ENCODE data around the gene SH3PXD2B.

The SH3PXD2B gene

DNA sequence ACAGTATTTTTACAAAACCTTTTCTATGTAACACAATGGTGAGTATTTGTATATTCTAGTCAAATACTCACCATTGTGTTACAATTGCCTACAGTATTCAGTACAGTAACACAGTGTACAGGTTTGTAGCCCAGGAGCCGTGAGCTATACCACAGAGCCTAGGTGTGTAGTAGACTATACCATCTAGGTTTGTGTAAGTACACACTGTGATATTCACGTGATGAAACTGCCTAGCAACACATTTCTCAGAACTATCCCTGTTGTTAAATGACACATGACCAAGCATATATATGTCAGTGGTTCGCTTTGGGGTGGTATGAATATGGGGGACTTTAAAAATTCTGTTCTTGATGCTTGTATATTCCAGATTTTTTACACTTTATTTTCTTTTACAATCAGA lies 21.3 kb downstream of the SH3PXD2B start:
- H3K4me3 ChIP-seq, result no peak overlapping the region
- no peak overlapping the region for H3K9ac ChIP-seq
- no peak for TF ChIP-seq Cebpa-rat (IDR thresholded peaks at IDR 0.05)
- H3K4me2 ChIP-seq, result no peak overlapping the region
- H3K9me3 ChIP-seq, result peaks cover 13% of the 10 kb centered on the region
- peaks cover 4% of the 10 kb centered on the region; the same call in 1 of the 2 replicates for H3K36me3 ChIP-seq
- H4K20me1 ChIP-seq, result peaks cover 28% of the 10 kb centered on the region
- no peaks in the 10 kb centered on the region for H3K27me3 ChIP-seq
- peaks cover 25% of the 10 kb centered on the region for H3K4me1 ChIP-seq
- H3K27ac ChIP-seq, result no peak overlapping the region

DNA sequence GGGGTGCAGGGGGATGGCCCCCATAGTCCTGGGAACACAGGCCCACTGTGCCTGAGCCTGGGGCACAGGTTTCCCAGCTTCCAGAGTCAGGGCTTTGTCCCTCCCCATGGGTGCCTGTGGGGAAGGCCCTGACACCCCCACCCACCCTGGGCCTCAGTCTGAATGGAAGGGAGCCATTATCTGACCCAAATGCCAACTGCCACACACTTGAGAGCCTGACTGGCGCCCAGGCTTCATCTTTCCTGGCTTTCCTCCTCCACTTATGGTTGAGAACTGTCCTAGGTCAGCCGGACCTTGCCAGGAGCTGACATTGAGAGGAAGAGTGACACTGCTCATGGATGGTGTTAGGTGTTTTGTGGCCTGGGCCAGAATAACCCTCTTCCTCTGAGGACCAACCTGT lies 24.0 kb downstream of the SH3PXD2B start:
- H4K20me1 ChIP-seq, result peaks cover 18% of the 10 kb centered on the region
- H3K4me2 ChIP-seq, result peak overlapping the region; percentile 82
- H3K36me3 ChIP-seq, result no peaks in the 10 kb centered on the region
- peaks cover 15% of the 10 kb centered on the region for H3K9me3 ChIP-seq
- no peak overlapping the region for H3K9ac ChIP-seq
- H3K4me1 ChIP-seq, result peaks cover 32% of the 10 kb centered on the region
- no peak overlapping the region for H3K4me3 ChIP-seq
- H3K27me3 ChIP-seq, result no peaks in the 10 kb centered on the region
- no peak overlapping the region for H3K27ac ChIP-seq
- TF ChIP-seq Cebpa-rat (IDR thresholded peaks at IDR 0.05), result no peak

DNA sequence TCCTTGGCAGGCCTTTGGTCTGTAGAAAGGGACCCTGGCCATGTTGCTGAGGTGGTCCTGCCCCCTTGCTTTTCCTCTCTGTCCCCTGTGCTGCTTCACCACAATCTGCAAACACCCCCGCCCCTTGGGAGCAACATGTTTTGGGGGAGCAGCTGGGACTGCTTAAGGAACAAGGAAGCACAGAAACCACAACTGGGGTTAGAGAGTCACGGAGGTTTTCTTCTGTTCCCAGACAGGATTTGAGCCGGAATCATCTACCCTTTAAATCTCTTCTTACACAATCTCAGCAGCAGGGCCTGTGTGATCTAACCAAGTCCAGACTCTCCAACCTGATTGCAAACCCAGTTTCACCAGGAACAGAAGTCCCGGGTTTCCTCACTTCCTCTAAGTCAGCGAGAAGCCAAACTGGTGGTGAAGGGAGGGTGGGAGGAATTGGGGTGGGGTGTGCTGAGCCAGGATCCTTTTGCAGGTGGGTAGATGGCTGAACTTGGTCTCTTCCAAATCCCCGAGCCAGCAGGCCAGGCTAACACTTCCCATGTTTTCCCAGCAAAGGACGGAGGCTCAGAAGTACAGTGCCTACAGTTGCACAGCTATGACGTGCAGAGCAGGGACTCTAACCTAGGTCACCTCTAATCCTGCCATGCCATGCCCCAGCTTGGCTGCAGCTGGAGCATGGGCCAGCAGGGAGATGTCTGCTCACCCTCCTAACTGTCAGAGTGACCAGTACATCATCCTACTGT lies 25.0 kb downstream of the SH3PXD2B start:
- H3K27ac ChIP-seq, result peak overlapping the region; percentile 28; the same call in 1 of the 2 replicates

DNA sequence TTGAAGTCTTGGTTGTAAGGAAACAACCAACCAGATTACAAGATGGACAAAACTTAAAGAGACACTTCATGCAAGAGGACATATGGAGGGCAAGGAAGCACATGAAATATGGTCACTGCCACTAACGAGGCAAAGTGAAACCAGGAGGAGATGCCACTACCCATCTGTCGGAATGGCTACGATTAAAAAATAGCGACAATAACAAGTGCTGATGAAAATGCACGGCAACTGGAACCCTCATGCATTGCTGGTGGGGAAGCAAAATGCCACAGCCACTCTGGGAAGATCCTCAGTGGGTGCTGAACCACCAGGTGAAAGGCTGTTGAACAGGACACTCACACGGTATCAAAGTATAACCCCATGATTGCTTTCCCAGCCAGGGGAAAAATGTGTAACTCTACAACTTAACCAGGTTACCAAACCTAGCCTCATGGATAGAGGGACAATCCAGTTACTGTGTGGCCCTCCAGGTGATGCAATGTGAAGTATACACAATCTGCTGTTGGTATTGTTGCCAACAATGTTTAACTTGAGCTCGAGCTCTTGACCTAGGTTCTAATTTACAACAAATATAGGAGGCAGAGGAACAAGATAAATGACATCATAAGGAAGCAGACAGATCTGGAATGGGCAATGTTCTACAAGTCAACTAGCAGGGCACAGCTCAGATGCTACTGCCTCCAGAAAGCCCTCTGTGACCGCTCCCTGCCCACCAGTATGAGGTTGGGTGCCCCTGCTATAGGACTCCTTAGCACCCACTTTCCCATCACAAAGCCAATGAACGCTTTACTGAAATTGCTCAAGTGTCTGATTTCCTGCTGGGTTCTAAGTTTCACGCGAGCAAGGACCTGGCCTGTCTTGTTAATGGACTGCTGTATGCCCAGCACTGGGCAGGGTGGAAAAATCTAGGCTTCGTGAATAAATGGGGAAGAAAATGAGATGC lies 25.8 kb downstream of the SH3PXD2B start:
- H3K9ac ChIP-seq, result no peak overlapping the region; the same call in 1 of the 2 replicates

More for the DNA sequence above, 25.0 kb downstream of the SH3PXD2B start:
- peaks cover 18% of the 10 kb centered on the region for H4K20me1 ChIP-seq
- no peak for TF ChIP-seq Cebpa-rat (IDR thresholded peaks at IDR 0.05)
- H3K4me2 ChIP-seq, result peak overlapping the region; percentile 82
- no peaks in the 10 kb centered on the region for H3K27me3 ChIP-seq
- H3K4me3 ChIP-seq, result no peak overlapping the region
- H3K36me3 ChIP-seq, result no peaks in the 10 kb centered on the region
- peak overlapping the region; percentile 27; the same call in 1 of the 2 replicates for H3K9ac ChIP-seq
- H3K9me3 ChIP-seq, result peaks cover 15% of the 10 kb centered on the region
- H3K4me1 ChIP-seq, result peaks cover 32% of the 10 kb centered on the region

DNA sequence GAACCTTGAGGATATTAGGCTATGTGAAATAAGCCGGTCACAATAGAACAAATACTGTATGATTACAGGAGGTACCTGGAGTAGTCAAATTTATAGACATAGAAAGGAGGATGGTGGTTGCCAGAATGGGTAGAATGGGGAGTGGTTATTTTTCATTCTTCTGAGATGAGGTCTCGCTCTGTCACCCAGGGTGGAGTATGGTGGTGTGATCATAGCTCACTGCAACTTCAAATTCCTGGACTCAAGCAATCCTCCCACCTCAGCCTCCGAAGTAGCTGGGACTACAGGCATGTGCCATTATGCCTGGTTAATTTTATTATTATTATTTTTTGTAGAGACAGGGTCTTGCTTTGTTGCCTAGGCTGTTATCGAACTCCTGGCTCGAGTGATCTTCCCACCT lies 27.1 kb downstream of the SH3PXD2B start:
- Histone ChIP-seq H3K27ac (no peak overlapping the region), H3K36me3 (no peaks in the 10 kb centered on the region), H3K4me2 (no peak overlapping the region), H3K4me1 (peaks cover 32% of the 10 kb centered on the region), H3K9ac (no peak overlapping the region), H3K27me3 (no peaks in the 10 kb centered on the region), H4K20me1 (peaks cover 18% of the 10 kb centered on the region), H3K9me3 (peaks cover 15% of the 10 kb centered on the region), H3K4me3 (no peak overlapping the region)
- no peak for TF ChIP-seq Cebpa-rat (IDR thresholded peaks at IDR 0.05)

More for the DNA sequence above, 25.8 kb downstream of the SH3PXD2B start:
- H3K4me2 ChIP-seq, result peak overlapping the region; percentile 82
- no peaks in the 10 kb centered on the region for H3K36me3 ChIP-seq
- H3K27me3 ChIP-seq, result no peaks in the 10 kb centered on the region
- H4K20me1 ChIP-seq, result peaks cover 18% of the 10 kb centered on the region
- H3K9me3 ChIP-seq, result peaks cover 15% of the 10 kb centered on the region
- peak overlapping the region; percentile 28; the same call in 1 of the 2 replicates for H3K27ac ChIP-seq
- H3K4me3 ChIP-seq, result no peak overlapping the region
- TF ChIP-seq Cebpa-rat (IDR thresholded peaks at IDR 0.05), result no peak
- H3K4me1 ChIP-seq, result peaks cover 32% of the 10 kb centered on the region

DNA sequence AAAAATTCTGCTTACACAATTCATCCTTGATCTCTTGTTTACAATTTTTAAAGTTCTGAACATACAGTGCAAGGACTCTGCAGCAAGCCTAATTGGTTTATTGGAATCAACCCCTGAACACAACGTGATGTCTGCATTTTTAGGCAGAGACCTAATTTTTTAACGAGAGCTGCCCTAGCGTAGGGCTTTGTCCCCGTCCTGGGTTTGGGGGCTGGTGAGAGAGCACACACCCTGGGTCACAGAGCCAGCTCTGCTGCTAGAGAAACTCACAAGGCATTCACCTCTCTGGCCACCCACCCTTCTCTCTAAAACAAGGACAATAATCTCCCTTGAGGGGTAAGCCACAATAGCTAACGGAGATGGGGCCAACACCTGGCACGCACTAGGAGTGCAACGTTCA lies 28.2 kb downstream of the SH3PXD2B start:
- Histone ChIP-seq H3K4me2 (peak overlapping the region; percentile 4; the same call in 1 of the 2 replicates), H4K20me1 (peaks cover 18% of the 10 kb centered on the region), H3K36me3 (peaks cover 4% of the 10 kb centered on the region; the same call in 1 of the 2 replicates), H3K27ac (no peak overlapping the region), H3K4me1 (peaks cover 32% of the 10 kb centered on the region), H3K9me3 (peaks cover 12% of the 10 kb centered on the region), H3K27me3 (no peaks in the 10 kb centered on the region), H3K4me3 (no peak overlapping the region), H3K9ac (no peak overlapping the region)
- no peak for TF ChIP-seq Cebpa-rat (IDR thresholded peaks at IDR 0.05)

DNA sequence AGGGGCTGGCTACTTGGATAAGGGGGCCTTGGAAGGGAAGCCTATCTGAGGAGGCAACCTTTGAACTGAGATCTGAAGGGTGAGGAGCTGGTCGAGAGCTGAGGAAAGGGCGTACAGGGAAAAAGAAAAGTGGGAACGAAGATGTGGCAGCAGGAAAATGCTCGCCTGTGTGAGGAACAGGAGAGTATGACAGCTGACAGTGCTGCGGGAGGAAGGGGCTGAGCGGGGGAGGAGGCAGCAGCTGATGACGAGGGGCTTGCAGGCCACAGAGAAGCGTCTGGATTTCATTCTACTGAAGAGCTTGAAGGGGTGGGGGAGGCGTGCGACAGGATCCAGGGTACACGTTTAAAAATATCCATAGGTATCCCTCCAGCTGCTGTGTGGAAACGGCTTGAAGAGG lies 28.9 kb downstream of the SH3PXD2B start:
- H3K4me1 ChIP-seq, result peaks cover 28% of the 10 kb centered on the region

DNA sequence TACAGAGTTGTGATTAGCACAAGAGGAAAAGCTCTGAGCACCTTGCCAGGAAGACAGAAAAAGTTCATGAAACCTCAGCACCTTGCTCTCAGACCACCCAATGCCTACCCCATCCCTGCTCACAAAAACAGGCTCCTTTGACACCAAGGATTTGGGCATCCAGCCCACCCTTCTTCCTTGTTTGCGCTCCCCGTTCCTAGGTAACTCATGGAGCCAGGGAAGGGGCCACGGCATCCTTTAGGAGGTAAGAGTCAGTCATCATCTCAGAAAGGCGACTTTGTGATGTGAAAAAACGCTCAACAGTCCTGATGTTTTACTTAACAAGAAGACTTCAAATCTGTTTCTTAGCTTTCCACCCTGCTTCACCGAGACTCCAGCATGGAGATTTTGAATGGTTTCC lies 29.5 kb downstream of the SH3PXD2B start:
- peaks cover 11% of the 10 kb centered on the region for H3K36me3 ChIP-seq
- H3K4me1 ChIP-seq, result peaks cover 27% of the 10 kb centered on the region
- TF ChIP-seq Cebpa-rat (IDR thresholded peaks at IDR 0.05), result no peak
- peaks cover 7% of the 10 kb centered on the region for H3K9me3 ChIP-seq
- H3K4me2 ChIP-seq, result no peak overlapping the region
- no peak overlapping the region for H3K9ac ChIP-seq
- H3K4me3 ChIP-seq, result no peak overlapping the region
- H4K20me1 ChIP-seq, result peaks cover 16% of the 10 kb centered on the region
- H3K27me3 ChIP-seq, result no peaks in the 10 kb centered on the region
- no peak overlapping the region for H3K27ac ChIP-seq

More for the DNA sequence above, 28.9 kb downstream of the SH3PXD2B start:
- TF ChIP-seq Cebpa-rat (IDR thresholded peaks at IDR 0.05), result no peak
- Histone ChIP-seq H3K27me3 (no peaks in the 10 kb centered on the region), H3K4me3 (no peak overlapping the region), H3K4me2 (no peak overlapping the region), H4K20me1 (peaks cover 18% of the 10 kb centered on the region), H3K9me3 (peaks cover 7% of the 10 kb centered on the region), H3K27ac (no peak overlapping the region), H3K36me3 (peaks cover 10% of the 10 kb centered on the region), H3K9ac (no peak overlapping the region)

DNA sequence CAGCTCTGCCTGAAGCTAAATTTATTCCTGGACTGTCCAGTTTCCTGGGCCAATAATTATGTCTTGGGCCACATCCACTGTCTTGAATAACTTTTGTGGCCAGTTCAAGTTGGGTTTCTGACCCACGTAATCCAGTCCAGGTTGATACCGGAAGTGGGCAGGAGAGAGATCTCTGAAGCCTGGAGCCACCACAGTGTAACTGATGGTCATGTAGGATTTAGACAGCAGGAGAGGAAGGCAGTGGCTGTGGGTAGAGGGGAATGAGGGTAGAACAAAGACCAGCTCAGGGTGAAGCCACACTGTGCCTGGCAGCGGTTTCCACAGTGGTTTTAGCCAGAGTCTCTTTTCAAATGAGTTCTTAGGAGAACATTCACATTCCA lies 30.2 kb downstream of the SH3PXD2B start:
- peaks cover 9% of the 10 kb centered on the region; the same call in 1 of the 2 replicates for H4K20me1 ChIP-seq
- TF ChIP-seq Cebpa-rat (IDR thresholded peaks at IDR 0.05), result no peak
- H3K4me1 ChIP-seq, result peaks cover 27% of the 10 kb centered on the region
- no peaks in the 10 kb centered on the region for H3K27me3 ChIP-seq
- peaks cover 11% of the 10 kb centered on the region for H3K36me3 ChIP-seq
- H3K9me3 ChIP-seq, result peaks cover 7% of the 10 kb centered on the region
- no peak overlapping the region for H3K27ac ChIP-seq
- no peak overlapping the region for H3K4me2 ChIP-seq
- no peak overlapping the region for H3K9ac ChIP-seq
- no peak overlapping the region for H3K4me3 ChIP-seq
